ENCODE measurements around the gene PASD1. TPM values are rescaled to one million over a fixed set of nuclear protein-coding genes. Genes with fewer than 3 reads are reported as not detected.

The PASD1 gene
- polyA plus RNA-seq, 1 of the 3 experiments (the other 2 are of a cell fraction): 0.03 TPM

- WGBS (ENCODE audit: low lambda C conversion rate): 2% methylated on average over 5 of the region's 5 CpGs
- no peaks in the 10 kb centered on the region for H3K4me1 ChIP-seq (ENCODE audit: control insufficient read depth in 1 of 2, insufficient read depth in 2 of 2, low read depth in 1 of 2, low read length in 1 of 2)
- no peaks in the 10 kb centered on the region for H3K9me2 ChIP-seq
- no peak overlapping the region for H3K27ac ChIP-seq (ENCODE audit: low read depth in 2 of 2, low read length in 1 of 2)
- peaks cover 16% of the 10 kb centered on the region; the same call in 1 of the 2 replicates for H3K27me3 ChIP-seq (ENCODE audit: insufficient read depth)
- H4K20me1 ChIP-seq (ENCODE audit: insufficient read depth): no peaks in the 10 kb centered on the region
- no peak for DNase-seq
- no peak overlapping the region for H2AFZ ChIP-seq (ENCODE audit: low read depth)
- no peaks in the 10 kb centered on the region for H3K79me2 ChIP-seq (ENCODE audit: insufficient read depth)
- no peaks in the 10 kb centered on the region for H3F3A ChIP-seq (replicated peaks; ENCODE audit: insufficient read depth)
- H3K4me3 ChIP-seq (ENCODE audit: low read depth in 2 of 2, low read length in 1 of 2): no peak overlapping the region
- no peaks in the 10 kb centered on the region for H3K9me3 ChIP-seq
- H3K36me3 ChIP-seq (replicated peaks in 1 of 2; ENCODE audit: control insufficient read depth in 1 of 2, insufficient read depth in 2 of 2, low read length in 1 of 2): no peaks in the 10 kb centered on the region
- CTCF ChIA-PET: interaction anchor here (2.9 kb wide), 1 partner anchor 8 kb away, joined by 15 read pairs; no protein-coding TSS in a partner anchor
- H3K9ac ChIP-seq: no peak overlapping the region
- H3K4me2 ChIP-seq: no peak overlapping the region
- TF ChIP-seq RCOR1 (IDR thresholded peaks at IDR 0.05; ENCODE audit: low read length): no peak
- TF ChIP-seq ELF1 (IDR thresholded peaks at IDR 0.05): no peak
- TF ChIP-seq ZBTB33 (IDR thresholded peaks at IDR 0.05; ENCODE audit: borderline replicate concordance, low read depth): no peak
- no peak for TF ChIP-seq TCF12 (IDR thresholded peaks at IDR 0.05)
- POLR2A ChIA-PET: no interaction called here
Observed at GRCh38 chrX:151714362-151714761, 150.9 kb downstream of the PASD1 start.

GRCh38 chrX:151715752-151716151, 152.3 kb downstream of the PASD1 start, which contains the start of gene FATE1:
Gene FATE1, plus strand, starts transcription at chrX:151716035. Its CDS starts 85 bp downstream, at chrX:151716120.
- TF ChIP-seq MAX (IDR thresholded peaks at IDR 0.05; ENCODE audit: low read depth) (no peak), TCF12 (IDR thresholded peaks at IDR 0.05) (no peak), GABPA (IDR thresholded peaks at IDR 0.05; ENCODE audit: low read depth) (no peak), ELF1 (IDR thresholded peaks at IDR 0.05) (no peak), USF1 (IDR thresholded peaks at IDR 0.05; ENCODE audit: borderline replicate concordance, low read depth) (no peak), EP300 (IDR thresholded peaks at IDR 0.05; ENCODE audit: borderline replicate concordance in 1 of 2, low read depth in 1 of 2, low read length in 1 of 2) (no peak), FOSL2 (IDR thresholded peaks at IDR 0.05; ENCODE audit: borderline replicate concordance, low read depth) (no peak), SMC3 (IDR thresholded peaks at IDR 0.05; ENCODE audit: low read depth, low read length) (no peak), YY1 (IDR thresholded peaks at IDR 0.05; ENCODE audit: low read depth) (no peak), MXI1 (IDR thresholded peaks at IDR 0.05; ENCODE audit: low read depth, low read length) (no peak), USF2 (IDR thresholded peaks at IDR 0.05; ENCODE audit: borderline replicate concordance, low read depth, low read length) (no peak), ZBTB33 (IDR thresholded peaks at IDR 0.05; ENCODE audit: borderline replicate concordance, low read depth) (no peak), FOXJ3 (CRISPR knock-in tag; IDR thresholded peaks at IDR 0.05) (no peak), GATA2 (CRISPR knock-in tag; IDR thresholded peaks at IDR 0.05) (no peak), SIN3A (IDR thresholded peaks at IDR 0.05; ENCODE audit: borderline replicate concordance, low read depth, low read length) (no peak)
- H3K9ac ChIP-seq: no peak within 1 kb of the TSS
- H2AFZ ChIP-seq (ENCODE audit: low read depth): no peak within 1 kb of the TSS
- no peak within 1 kb of the TSS for H3K4me2 ChIP-seq
- no peaks in the 10 kb centered on the region for H3F3A ChIP-seq (replicated peaks; ENCODE audit: insufficient read depth)
- H3K4me1 ChIP-seq (ENCODE audit: control insufficient read depth in 1 of 2, insufficient read depth in 2 of 2, low read depth in 1 of 2, low read length in 1 of 2): no peaks in the 10 kb centered on the region
- H3K9me2 ChIP-seq: no peaks in the 10 kb centered on the region
- no peaks in the 10 kb centered on the region for H3K79me2 ChIP-seq (ENCODE audit: insufficient read depth)
- DNase-seq: no peak
- H4K20me1 ChIP-seq (ENCODE audit: insufficient read depth): no peaks in the 10 kb centered on the region
- H3K36me3 ChIP-seq (replicated peaks in 1 of 2; ENCODE audit: control insufficient read depth in 1 of 2, insufficient read depth in 2 of 2, low read length in 1 of 2): no peaks in the 10 kb centered on the region
- H3K4me3 ChIP-seq (ENCODE audit: low read depth in 2 of 2, low read length in 1 of 2): no peak within 1 kb of the TSS
- peaks cover 21% of the 10 kb centered on the region; the same call in 1 of the 2 replicates for H3K27me3 ChIP-seq (ENCODE audit: insufficient read depth)
- WGBS (ENCODE audit: low lambda C conversion rate): 3% methylated on average over 3 of the region's 3 CpGs
- no peak within 1 kb of the TSS for H3K27ac ChIP-seq (ENCODE audit: low read depth in 2 of 2, low read length in 1 of 2)
- ChIA-PET POLR2A (no interaction called here), CTCF (no interaction called here)
- no peaks in the 10 kb centered on the region for H3K9me3 ChIP-seq

All from SK-N-SH (cell line).